ENCODE data around the gene FKBP2.
A peak's percentile ranks its signal among the peaks of the same experiment; 100 is the strongest.
"Not testable (repeated sequence)": the region's sequence is repeated elsewhere in the genome, so short reads cannot be mapped to it uniquely, and the experiment has no call there.

The FKBP2 gene

DNA sequence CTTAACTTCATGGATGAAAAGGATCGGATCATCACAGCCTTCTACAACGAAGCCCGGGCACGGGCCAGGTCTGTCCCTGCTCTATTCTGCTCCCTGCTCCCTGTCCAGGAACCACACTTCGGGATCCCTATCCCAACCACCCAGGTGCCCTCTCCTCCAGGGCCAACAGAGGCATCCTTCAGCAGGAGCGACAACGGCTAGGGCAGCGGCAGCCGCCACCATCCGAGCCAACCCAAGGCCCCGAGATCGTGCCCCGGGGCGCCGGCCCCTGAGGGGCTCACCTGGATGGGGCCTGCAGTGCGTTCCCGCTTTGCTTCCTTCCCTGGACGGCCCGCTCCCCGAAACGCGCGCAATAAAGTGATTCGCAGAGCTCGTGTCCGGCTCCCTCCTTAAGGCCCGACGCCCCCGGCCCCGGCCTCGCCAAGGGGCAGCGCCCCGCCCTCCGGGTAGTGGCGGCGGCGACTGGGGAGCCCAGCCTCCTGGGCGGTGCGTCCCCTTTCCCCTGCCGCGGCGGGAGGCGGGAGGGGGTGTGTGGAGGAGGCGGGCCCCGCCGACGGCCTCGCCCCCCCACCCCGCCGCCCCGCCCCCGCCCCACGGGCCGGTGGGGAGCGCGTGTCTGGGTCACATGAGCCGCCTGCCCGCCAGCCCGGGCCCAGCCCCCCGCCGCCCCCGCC lies 6.8 kb upstream of the FKBP2 start, which contains the start of gene VEGFB:
VEGFB (plus strand) TSS at position 672 of the 674 bp plus-strand sequence. CDS start 250 bp downstream, outside the sequence.
- peak; percentile 72 for DNase-seq (ENCODE audit: low spot score)

DNA sequence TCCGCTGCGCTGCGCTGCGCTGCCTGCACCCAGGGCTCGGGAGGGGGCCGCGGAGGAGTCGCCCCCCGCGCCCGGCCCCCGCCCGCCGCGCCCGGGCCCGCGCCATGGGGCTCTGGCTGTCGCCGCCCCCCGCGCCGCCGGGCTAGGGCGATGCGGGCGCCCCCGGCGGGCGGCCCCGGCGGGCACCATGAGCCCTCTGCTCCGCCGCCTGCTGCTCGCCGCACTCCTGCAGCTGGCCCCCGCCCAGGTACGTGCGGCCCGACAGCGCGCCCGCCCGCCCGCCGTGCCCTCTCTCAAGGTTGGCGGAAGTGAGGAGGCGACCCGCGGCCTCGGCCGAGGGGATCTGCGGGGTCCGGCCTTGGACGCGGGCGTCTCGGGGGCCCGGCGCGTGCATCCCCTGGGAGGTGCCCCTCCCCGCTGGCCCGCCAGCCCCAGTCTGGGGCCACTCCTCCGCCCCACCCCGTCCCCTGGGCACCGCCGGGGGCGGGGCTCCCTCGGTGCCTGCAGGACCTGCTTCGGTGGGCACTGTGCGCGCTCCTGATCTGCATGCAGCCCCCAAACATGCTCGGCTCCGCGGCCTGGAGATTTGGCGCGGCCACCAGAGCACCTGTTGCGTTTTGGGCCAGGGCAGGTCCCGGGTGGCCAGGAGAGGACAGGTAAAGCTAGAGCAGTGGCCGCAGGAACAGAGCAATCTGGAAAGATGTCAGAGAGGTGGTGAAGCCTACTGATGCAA lies 6.1 kb upstream of the FKBP2 start:
- DNase-seq (ENCODE audit: low spot score), result no peak

DNA sequence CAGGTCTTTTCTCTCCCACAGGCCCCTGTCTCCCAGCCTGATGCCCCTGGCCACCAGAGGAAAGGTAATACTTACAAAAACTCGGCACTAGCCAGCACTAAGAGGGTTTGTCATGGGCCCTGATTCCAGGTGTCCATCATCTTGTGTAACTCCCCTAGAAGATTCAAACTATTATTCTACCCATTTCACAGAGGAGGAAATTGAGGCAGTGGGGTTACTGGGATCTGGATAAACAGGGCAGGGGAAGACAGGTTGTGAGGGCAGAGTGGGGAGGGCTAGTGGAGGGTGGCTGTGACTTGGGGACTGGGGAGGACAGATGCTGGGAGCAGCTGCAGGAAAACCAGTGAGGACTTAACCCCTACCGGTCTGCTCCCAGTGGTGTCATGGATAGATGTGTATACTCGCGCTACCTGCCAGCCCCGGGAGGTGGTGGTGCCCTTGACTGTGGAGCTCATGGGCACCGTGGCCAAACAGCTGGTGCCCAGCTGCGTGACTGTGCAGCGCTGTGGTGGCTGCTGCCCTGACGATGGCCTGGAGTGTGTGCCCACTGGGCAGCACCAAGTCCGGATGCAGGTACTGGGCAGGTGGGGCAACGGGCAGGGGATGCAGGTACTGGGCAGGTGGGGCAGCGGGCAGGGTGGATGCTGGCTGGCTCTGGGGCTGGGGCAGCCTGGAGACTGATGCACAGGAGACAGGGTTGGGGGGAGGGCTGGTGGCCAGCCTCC lies 5.3 kb upstream of the FKBP2 start:
- DNase-seq (ENCODE audit: low spot score), result no peak

DNA sequence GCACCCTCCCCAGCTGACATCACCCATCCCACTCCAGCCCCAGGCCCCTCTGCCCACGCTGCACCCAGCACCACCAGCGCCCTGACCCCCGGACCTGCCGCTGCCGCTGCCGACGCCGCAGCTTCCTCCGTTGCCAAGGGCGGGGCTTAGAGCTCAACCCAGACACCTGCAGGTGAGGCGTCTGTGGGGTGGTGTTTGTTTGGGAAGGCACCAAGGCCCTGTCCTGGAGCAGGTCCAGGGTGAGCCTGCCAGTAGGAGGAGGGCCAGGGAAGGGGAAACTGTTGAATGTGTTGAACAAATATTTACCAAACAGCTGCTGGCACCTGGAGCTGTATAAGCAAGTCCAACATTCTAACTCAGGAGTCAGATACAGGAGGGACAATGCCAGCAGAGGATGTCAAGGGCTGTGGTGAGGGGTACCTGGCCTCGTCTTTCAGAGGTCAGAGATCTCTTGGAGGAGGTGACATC lies 3.4 kb upstream of the FKBP2 start:
- no peak for DNase-seq (ENCODE audit: low spot score)

DNA sequence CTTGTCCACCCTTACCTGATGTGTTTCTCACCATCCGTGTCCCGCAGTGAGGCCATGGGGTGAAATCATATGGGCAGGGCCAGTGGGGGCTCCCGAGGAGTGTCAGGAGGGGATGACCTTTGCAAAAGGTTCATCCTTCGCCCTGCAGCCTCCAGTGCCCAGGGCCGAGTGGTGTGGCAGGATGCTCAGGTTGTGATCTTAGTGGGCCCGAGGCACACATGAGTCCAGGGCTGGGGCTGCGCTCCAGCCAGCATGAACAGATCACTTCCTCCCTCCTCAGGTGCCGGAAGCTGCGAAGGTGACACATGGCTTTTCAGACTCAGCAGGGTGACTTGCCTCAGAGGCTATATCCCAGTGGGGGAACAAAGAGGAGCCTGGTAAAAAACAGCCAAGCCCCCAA lies 2.8 kb upstream of the FKBP2 start:
- no peak for DNase-seq (ENCODE audit: low spot score)

DNA sequence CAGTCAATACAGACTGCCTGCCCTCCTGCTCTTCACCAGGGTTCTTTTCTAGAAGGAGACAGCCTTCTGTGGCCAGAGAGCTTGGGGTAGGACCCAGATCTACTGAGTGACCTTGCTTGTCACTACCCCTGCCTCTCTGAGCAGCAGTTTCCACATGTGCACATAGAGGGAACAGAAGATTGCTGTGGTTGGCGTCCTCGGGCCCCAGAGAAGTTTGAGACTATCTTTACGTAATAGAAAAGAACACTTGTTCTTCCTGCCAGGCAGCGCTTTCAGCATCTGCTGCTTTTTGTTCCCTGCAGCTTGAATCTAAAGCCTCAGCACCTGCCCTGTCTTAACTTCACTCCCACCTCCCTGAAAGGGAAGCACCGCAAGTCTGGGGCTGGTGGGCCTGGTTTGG lies 1.9 kb upstream of the FKBP2 start:
- no peak for DNase-seq (ENCODE audit: low spot score)

DNA sequence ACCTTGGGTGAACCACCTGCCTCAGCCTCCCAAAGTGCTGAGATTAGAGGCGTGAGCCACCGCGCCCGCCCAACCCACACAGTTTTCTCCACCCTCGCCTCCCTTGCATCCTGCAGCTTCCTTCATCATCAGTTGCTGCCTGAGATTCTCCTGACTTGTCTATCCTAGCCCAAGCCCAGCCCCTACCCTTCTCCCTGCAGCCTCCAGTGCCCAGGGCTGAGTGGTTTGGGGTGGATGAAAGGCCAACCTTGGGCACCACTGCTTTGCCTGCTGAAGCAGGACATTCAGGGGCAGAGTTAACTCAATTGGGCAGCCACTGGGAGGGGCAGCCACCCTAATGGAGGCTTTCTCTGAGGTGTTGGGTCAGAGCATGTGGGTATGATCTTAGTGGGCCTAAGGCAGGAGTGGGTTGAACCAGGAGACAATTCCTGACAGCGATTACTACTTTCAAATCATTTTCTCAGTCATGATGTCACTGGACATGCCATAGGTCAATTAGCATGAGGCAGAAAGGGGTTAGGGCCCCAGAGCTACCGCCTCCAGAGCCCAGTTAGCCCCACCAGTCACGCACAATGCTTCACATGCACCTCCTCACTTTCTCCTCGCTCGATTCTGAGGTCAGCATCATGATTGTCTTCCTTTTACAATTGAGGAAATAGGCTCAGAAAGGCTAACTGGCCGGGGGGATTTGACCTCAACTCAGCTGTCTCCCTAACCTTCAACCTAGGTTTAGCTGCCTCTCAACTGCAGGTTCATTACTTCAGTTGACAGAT lies 1.0 kb upstream of the FKBP2 start:
- no peak for DNase-seq (ENCODE audit: low spot score)

DNA sequence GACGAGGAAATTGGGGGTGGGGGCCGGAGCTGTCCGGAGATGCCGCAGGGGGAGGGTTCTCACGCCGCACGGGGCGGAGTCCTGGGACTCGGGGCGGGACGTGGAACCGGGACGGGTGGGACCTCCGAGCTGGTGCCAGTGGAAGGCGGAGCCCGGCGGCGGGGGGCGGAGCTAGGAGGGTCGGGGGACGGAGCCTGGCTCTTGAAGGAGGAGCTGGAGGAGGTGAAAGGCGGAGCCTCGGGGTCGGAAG lies 271 bp downstream of the FKBP2 start:
- DNase-seq (ENCODE audit: low spot score), result peak; percentile 98

DNA sequence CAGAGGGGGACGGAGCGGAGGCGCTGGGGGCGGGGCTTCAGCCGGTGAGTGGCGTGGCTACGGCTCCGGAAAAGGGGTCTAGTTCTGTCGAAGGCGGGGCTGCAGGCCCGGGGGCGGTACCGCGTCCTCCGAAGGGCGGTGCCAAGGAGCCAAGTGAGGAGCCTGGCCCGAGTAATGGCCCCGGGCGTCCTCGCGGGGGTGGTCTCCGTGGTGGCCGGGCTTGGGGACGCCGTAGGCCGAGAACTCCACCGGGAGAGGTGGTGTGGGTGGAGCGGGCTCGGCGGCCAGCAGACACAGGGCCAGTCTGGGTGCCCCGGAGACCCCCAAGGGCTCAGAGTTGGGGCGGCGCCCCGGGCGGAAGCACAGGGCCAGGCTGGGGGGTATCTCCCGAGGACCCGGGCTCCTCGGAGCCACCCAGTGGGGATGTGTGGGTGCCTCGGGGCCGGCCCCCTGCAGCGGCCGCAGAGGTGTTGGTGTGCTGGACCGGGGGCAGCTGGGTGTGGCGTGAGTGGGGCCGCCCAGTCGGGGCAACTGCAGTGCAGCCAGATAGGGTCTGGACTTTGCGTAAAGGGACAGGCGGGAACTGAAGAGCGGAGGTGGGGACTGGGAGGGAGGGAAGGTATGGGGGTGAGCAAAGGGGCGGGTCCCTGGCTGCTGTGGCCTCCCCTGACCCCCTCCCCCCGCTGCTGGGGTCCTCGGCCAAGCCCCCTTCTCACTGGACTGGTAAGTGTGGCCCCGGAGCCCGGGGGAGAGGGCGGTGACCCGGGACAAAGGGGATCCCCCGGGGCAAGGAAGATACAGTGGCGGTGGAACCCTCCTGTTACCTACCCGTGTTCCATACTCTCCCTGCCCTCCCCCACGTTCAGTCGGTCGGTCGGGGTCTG lies 838 bp downstream of the FKBP2 start:
- DNase-seq (ENCODE audit: low spot score), result peak; percentile 69

DNA sequence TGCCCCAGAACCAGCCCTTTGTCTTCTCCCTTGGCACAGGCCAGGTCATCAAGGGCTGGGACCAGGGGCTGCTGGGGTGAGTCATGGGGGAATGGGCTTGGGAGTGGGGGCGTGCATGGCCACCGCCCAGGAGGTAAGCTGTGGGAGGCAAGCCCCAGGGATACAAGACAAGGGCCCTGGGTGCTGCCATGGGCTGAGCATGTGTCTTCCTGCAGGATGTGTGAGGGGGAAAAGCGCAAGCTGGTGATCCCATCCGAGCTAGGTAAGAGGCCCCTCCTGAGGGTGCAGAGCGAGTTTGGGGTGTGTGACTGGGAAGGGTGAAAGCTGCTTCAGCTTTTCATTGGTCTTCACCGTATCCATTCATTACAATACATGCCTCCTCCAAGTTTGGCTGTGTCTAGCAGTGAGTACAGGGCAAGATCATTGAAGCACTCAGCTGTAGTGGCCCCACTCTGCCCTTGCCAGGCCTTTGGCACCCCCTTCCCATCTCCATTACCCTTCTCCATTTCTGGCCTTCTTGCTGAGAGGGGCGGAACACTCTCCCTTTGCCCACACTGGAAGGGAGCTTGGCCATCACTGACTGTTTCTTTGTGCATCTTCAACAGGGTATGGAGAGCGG lies 2.5 kb downstream of the FKBP2 start:
- no peak for DNase-seq (ENCODE audit: low spot score)

DNA sequence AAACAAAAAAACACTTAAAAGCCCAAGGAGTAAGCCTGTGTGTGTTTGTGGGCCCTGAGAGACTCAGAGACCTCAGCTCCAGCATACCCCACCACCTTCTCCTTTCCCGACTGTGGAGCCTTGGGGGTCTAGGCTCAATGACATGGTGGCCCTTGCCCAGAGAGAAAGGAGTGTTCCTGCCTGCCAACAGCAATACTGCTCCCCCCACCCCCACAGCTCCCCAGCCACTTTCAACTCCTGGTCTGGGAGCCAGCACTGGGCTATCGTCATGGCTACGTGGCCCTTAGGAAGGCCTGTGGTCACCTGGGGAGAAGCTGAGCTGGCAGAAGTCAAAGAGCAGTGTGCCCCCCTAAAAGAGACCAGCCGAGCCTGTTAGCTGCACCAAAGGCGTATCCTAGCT lies 3.2 kb downstream of the FKBP2 start:
- DNase-seq (ENCODE audit: low spot score), result no peak

DNA sequence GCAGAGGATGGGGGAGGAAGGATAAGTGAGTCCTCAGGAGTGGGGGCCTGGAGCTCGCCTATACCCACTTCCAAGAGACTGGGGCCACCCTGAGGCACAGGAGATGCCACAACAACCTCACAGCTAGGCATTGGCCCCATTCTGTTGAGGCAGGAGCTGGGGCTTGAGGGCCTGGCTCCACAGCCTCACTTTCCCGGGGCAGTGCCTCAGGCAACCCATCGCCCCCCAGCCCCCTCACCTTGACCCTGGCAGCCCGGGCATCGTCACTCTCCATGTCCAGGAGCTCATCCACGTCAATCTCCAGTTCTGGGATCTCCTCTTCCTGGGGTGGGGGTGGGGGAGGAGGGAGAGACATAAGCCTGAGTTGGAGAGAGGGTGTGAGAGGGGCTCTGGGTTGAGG lies 4.1 kb downstream of the FKBP2 start:
- no peak for DNase-seq (ENCODE audit: low spot score)

DNA sequence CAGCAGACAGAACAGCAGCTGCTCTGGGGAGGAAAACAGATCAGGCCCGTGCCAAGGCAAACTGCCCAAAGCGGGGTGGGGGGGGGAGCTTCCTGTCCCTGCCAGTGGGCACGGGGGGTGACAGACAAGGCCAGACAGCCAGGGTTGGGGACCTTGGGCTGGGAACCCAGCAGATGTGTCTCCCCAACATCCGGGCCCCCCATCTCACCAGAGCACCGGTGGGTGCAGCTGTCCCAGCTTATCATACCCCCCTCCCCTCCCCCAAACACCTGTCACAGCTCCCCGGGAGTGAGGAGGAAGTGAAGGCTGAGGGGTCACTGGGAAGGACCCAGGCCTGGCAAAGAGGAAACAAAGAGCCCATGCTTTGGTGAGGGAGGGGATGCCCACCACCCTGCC lies 4.5 kb downstream of the FKBP2 start:
- DNase-seq (ENCODE audit: low spot score), result no peak

DNA sequence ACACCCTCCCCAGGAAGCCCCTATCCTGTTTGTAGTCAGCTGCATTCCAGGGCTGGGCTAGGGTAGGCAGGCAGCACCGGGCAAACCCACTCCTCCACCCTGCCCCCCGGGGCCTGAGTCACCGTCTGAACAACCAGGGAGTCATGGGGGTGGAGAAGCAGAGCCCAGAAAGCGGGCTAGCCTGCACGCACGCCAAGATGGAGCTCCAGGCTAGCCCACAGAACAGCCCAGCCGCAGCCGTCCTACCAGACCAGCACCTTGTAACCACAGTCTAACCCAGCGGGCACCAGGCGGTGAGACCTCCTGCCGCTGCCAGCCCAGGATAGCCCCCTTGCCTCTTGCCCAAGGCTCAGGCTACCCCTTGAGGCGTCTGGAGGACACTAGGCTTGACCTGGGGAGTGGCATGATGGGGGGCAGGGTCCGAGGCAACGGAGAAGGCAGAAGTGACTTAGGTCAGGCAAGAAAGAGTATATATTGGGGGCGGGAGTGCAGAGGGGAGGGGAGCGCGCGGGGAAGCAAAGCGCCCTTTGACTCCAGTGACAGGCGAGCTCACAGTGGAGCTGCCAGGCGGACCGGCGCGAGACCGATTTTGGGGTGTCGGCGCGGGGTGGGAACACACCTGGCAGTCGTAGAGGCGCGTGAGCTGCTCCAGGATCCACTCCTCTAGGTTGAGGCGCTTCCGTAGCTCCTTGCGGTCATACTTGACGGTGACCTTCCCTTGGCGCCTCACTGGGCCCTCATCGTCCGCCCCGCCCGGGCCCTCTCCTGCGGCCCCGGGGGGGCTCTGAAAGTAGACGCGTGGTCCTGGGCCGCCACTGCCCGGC lies 5.1 kb downstream of the FKBP2 start:
- no peak for DNase-seq (ENCODE audit: low spot score)

DNA sequence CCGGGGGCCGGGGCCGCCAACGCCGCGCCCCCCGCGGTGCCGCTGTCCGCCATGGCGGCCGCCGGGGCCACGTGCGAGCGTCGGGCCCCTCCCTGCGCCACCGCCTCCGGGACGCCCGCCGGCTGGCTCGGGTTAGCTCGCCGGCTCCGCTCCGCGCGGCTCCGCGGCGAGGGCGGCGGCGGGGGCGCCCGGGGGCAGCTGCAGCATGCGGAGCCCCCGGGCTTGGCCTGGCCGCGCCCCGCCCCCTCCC lies 5.7 kb downstream of the FKBP2 start:
- not testable (repeated sequence) for DNase-seq (ENCODE audit: low spot score)

DNA sequence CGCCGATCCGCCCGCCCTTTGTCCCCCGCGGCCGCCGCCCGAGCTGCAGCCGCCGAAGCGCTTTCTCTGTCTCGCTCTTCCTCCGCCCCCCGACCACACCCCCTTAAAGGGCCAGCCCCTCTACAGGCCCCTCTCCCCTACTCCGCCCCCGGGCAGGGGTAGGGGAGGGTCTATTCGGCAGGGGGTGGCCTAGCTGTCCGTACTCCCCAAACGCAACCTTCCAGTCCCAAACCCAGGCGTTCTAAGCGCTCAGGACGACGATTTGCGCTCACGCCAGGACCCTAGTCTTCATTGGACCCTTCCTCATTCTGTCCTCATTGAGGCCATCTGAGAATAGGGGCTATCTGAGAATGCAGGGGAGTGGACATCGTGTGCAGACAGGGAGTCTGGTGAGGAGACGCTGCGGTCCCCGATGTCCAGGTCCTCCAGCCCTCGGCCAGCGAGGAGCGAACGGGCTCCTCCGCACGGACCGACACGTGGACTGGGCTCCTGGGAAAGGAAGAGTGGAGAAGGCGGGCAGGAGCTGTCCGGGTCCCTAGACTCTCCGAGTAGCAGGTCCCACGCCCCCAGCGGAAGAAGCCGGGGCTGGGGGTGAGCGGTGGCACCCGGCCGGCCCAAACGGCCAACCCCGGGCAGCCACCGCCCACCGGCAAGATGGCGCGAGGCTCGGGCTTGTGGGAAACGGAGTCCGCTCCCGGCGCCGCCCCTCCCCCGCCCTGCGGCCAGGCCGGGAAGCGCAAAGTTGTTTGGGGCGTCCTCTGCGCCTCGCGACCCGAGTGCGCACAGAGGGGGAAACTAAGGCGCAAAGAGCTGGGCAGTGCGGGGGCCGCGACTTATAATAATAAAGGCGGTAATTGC lies 6.2 kb downstream of the FKBP2 start, which contains the start of gene PPP1R14B:
PPP1R14B (minus strand) TSS at position 73 of the 858 bp plus-strand sequence. CDS start 270 bp downstream, outside the sequence.
- DNase-seq (ENCODE audit: low spot score), result peak; percentile 86

DNA sequence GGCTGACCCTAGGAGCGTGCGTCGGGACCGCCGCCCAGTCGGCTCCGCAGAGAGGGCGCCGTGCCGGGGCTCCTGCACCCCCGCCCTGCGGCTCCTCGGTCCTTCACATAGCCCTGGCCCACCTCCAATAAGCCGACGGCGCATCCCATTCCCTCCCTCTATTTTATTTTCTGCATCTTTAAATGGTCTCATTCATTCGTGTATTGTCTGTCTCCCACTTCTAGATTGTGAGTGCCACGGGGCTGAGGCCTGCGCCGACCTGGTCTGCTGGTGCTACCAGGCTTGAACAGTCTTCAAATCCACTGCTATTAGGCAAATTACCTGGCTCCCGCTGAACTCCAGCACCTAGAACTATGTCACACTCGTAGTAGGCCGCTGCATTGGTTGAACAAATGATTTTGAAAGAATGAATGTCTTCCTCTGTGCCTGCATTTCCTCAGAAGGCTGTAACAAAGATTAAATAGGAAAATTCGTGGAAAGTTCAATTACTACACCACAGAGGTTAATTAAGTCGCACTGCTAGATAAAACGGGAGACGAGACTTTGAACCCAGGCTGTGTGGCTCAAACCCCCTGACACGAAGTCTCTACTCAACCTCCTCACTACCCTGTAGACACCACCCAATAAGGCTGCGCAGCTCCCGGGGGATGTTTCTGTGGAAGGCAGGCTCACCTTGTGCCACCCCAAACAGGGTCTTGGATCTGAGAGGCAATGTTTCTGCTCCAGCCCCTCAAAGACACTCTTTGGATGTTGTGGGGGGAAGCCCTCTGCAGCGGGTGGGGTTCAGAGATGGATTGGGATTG lies 7.0 kb downstream of the FKBP2 start:
- no peak for DNase-seq (ENCODE audit: low spot score)

DNA sequence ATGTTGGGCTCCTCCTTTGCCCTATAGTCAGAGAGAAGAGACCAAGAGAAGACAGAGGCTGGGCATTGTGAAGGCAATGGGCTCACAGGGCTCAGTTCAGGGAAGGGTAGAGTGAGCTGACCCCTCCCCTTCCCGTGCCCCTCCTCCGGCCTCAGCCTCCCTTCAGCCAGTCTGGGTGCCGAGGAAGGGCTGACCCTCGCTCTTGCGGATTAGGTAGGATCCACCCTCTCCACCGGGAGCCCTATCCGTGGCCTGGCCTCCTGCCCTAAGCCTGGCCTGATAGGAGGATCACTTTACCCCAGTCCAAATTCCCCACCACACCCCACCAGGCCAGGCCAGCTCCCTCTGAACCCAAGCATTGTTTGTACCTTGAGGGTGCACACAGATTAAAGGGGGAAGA lies 7.7 kb downstream of the FKBP2 start:
- no peak for DNase-seq (ENCODE audit: low spot score)
